ENCODE measurements around the gene PYGL. TPM values are rescaled to one million over a fixed set of nuclear protein-coding genes. Genes with fewer than 3 reads are reported as not detected.

PYGL gene
- total RNA-seq, 1 experiment from 2014 or later = 23.0 TPM

- POLR2A ChIA-PET = no interaction called here
- CTCF ChIA-PET = no interaction called here
- H3K4me3 ChIP-seq (ENCODE audit: low read depth in 2 of 2, low read length in 2 of 2) = no peak overlapping the region
- intact Hi-C loops (cut with micrococcal nuclease; ENCODE audit: unreplicated experiment) (no loop called here), in situ Hi-C loops (cut with HindIII; ENCODE audit: low pct_unique_long_range_greater_than_20kb, low sequenced_read_pairs) (no loop called here)
- H3K27ac ChIP-seq (ENCODE audit: low read length) = no peak overlapping the region
- no peaks in the 10 kb centered on the region for H3K27me3 ChIP-seq (ENCODE audit: control insufficient read depth, insufficient read depth, low read length)
- no peak for ATAC-seq
- no peaks in the 10 kb centered on the region for H3K36me3 ChIP-seq (ENCODE audit: control insufficient read depth, insufficient read depth, low read length)
- DNase-seq (ENCODE audit: low read depth, low spot score) = no peak
- TF ChIP-seq REST (IDR thresholded peaks at IDR 0.05; ENCODE audit: insufficient read depth in 1 of 2, low read depth in 2 of 2, low read length in 1 of 2) (no peak), SIN3A (IDR thresholded peaks at IDR 0.05; ENCODE audit: borderline replicate concordance, insufficient read depth, low read depth, low read length) (no peak), TCF7L2 (IDR thresholded peaks at IDR 0.05; ENCODE audit: low read depth, low read length) (no peak)
- no peaks in the 10 kb centered on the region for H3K4me1 ChIP-seq (ENCODE audit: control insufficient read depth, insufficient read depth, low read length)
- no TSS peak for BruUV-seq (replicated peaks)
- H3K9me3 ChIP-seq (ENCODE audit: control insufficient read depth, insufficient read depth, low read depth, low read length) = no peaks in the 10 kb centered on the region
These were observed 3.1 kb downstream of the PYGL start for GRCh38 chr14:50941151-50941550.

- no peaks in the 10 kb centered on the region for H3K9me3 ChIP-seq (ENCODE audit: control insufficient read depth, insufficient read depth, low read depth, low read length)
- no peak for ATAC-seq
- CTCF ChIA-PET = no interaction called here
- POLR2A ChIA-PET = no interaction called here
- TF ChIP-seq CTCF (IDR thresholded peaks at IDR 0.05) (no peak), TCF7L2 (IDR thresholded peaks at IDR 0.05; ENCODE audit: low read depth, low read length) (no peak), POLR2AphosphoS5 (IDR thresholded peaks at IDR 0.05; ENCODE audit: low read depth, low read length) (no peak), REST (IDR thresholded peaks at IDR 0.05; ENCODE audit: insufficient read depth in 1 of 2, low read depth in 2 of 2, low read length in 1 of 2) (no peak), SIN3A (IDR thresholded peaks at IDR 0.05; ENCODE audit: borderline replicate concordance, insufficient read depth, low read depth, low read length) (no peak)
- intact Hi-C loops (cut with micrococcal nuclease; ENCODE audit: unreplicated experiment) (no loop called here), in situ Hi-C loops (cut with HindIII; ENCODE audit: low pct_unique_long_range_greater_than_20kb, low sequenced_read_pairs) (no loop called here)
- H3K4me3 ChIP-seq (ENCODE audit: low read depth in 2 of 2, low read length in 2 of 2) = no peak overlapping the region
- BruUV-seq (replicated peaks) = no TSS peak
- no peak overlapping the region for H3K27ac ChIP-seq (ENCODE audit: low read length)
- no peaks in the 10 kb centered on the region; the same call in 1 of the 2 replicates for H3K36me3 ChIP-seq (ENCODE audit: control insufficient read depth, insufficient read depth, low read length)
- H3K27me3 ChIP-seq (ENCODE audit: control insufficient read depth, insufficient read depth, low read length) = no peaks in the 10 kb centered on the region
- DNase-seq (ENCODE audit: low read depth, low spot score) = no peak
- no peaks in the 10 kb centered on the region for H3K4me1 ChIP-seq (ENCODE audit: control insufficient read depth, insufficient read depth, low read length)
These were observed 6.5 kb downstream of the PYGL start for GRCh38 chr14:50937800-50938199.
